Myocyte (in vitro differentiated cells): ENCODE data around the gene CKAP2L. TPM values are rescaled to one million over a fixed set of nuclear protein-coding genes. Genes with fewer than 3 reads are reported as not detected.

Experiments used
- DNase-seq: peaks from one replicate; pipeline ENCODE4 v3.0.0-alpha.2; 2012; ENCODE audit warnings: low read depth
- total RNA-seq: library from RNA; depleted of rRNA; stranded (reverse); fragments of >200 nt; gene quantifications from 2 replicates; pipeline ENCODE4 v1.2.3, GENCODE V29; 2014

CKAP2L gene
- total RNA-seq, 1 donor from 2014 or later: 0.05 TPM

- DNase-seq: no peak
These were observed 29.1 kb upstream of the CKAP2L start for GRCh38 chr2:112793449-112793978.

DNA sequence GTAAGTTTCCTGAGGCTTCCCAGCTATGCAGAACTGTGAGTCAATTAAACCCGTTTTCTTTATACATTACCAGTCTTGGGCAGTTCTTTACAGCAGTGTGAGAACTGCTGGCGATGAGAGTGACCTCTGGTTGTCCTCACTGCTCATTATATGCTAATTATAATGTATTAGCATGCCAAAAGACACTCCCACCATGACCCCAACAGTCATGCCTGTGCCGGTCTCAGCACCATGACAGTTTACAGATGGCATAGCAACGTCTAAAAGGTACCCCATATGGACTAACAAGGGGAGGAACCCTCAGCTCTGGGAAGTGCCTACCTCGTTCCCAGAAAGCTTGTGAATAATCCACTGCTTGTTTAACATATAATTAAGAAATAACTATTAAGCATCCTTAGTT is 28.0 kb upstream of the CKAP2L start:
- no peak for DNase-seq

- DNase-seq: no peak
These were observed 27.4 kb upstream of the CKAP2L start for GRCh38 chr2:112791693-112792230.

- no peak for DNase-seq
These were observed 26.6 kb upstream of the CKAP2L start for GRCh38 chr2:112791019-112791418.

DNA sequence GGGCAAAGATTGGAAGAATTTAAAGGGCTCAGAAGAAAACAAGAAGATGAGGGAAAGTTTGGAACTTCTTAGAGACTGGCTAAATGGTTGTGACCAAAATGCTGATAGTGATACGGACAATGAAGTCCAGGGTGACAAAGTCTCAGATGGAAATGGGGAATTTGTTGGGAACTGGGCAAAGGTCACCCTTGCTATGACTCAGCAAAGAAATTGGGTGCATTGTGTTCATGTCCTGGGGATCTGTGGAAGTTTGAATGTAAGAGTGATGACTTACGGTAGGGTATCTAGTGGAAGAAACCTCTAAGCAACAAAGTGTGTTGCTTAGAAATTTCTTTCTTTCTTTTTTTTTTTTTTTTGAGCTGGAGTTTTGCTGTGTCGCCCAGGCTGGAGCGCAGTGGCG is 25.9 kb upstream of the CKAP2L start:
- no peak for DNase-seq

DNA sequence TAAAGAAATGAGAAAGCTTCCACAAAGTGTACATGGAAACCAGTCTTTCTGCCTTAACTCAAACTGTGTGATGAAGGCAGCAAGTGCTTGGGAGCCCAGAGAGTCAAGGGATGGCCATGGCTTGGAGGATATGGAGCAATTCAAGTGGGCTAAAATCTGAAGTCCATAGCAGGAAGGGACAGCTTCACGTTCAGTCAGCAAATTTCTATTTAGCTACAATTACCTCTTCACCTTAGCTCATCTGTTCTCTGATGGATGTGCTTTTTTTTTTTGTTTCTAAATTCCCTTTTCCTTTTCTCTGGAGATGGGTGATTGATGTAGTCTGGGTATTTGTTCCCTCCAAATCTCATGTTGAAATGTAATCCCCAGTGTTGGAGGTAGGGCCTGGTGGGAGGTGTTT is 24.8 kb upstream of the CKAP2L start:
- no peak for DNase-seq

- DNase-seq: no peak
These were observed 24.2 kb upstream of the CKAP2L start for GRCh38 chr2:112788653-112789052.

- DNase-seq: no peak
These were observed 23.5 kb upstream of the CKAP2L start for GRCh38 chr2:112787729-112788393.

DNA sequence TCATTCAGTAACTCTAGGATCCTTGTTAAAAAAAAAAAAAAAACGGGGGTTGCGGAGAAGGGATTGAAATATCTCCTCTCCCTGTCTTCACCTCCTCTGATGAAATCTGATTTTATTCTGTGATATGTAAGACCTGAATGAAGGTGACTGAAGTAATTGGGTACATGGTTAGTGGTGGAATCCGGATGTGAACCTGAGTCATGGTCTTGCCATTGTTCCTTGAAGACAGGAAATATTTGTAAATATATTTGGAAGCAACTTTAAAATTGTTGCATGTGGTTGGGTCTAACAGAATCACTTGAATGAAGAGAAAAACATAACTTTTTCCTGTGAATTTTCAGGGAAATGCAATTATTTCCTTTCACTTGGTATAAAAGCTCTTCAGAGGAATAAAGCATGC is 22.9 kb upstream of the CKAP2L start:
- DNase-seq: no peak

DNA sequence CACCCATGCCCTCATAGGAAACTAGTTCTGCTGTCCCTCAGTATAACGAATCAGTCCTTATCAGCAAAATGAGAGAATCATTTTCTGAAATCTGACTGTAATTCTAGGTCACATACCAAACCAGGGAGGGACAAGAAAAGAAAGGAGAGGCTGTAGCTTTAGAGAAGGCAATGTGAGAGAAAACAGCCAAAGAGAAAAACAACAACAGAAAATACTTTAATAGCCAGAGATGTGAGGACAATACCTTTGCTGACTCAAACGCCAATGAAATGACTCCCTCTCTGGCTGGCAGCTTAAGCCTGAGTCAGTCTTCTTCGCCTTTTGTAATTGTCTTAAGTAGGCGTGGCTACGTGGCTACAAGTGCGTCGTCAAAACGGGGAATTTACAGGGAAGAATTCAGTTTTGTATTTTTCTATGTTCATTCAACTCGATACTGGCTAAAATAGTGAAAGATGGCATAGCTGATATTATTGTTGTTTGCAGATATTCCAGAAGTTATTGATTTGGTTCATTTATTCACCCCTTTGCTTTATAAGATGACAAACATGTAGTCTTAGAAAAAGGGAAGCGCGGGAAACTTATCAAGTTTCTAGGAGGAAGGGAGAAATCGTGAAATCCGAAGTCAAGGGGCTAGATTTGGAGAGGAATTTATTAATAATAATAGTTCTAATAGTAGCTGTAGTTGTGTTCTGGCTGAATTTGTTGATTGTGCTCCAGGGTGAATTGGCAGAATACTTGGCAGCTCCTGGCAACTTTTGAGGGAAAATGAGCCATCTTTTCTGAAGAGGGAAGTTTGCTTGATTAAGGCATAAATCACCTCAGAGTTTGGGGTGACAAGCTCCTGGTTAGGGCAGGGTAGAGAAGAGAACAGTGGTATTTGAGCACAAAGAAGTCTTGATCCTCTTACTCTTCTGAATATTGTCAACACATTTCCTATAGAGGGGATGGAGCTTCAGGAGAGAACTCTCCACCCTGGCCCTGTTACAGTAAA is 20.1 kb upstream of the CKAP2L start, which contains the start of gene IL1A:
TSS of gene IL1A (minus strand) at position 295 of the 991 bp plus-strand sequence. CDS start 723 bp downstream, outside the sequence.
- DNase-seq: peak; percentile 22

GRCh38 chr2:112783187-112783714 is 18.8 kb upstream of the CKAP2L start:
- DNase-seq: no peak

DNA sequence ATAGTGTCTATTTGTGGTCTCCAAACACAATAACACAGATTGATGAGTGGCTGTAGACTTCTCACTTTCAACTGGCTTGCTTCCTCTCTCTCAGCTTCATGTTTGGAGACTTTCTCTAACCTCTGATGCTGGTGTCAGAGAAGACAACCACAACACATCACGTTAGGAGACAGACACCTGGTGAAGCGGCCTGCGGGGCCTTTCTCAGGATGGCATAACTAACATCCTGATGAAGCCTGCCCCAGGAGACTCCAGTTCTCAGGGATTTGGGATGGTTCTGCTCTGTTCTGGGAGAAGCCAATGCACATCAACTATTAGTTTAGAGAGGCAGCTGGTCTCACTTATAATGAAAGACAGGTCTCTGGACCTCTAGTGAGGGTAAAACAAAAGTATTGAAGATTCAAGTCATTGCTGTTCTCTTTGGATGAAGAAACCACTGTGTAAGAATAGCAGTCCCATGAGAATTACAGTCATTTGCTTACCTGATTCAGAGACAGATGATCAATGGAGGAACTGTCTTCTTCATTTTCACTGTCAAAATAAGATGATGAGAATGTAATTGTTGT is 17.9 kb upstream of the CKAP2L start:
- no peak for DNase-seq

GRCh38 chr2:112779598-112779997 is 15.2 kb upstream of the CKAP2L start:
- DNase-seq: no peak

DNA sequence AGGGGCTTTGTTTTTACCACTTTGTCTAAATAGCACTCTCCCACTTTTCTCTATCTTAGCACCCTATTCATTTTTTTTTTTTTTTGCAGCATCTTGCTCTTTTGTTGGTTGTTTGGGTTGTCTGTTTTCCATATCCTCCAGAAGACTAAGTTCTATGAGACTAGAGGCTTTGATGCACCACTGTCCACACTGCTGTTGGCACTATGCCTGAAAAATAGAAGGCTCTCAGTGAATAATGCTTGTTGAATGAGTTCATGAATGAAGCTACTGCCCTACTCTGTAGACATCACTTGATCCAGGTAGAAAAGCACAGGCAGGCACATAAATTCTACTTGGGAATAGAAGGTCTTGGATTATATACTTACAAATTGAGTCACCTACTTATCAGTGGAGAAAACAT is 12.6 kb upstream of the CKAP2L start:
- DNase-seq: peak; percentile 15

DNA sequence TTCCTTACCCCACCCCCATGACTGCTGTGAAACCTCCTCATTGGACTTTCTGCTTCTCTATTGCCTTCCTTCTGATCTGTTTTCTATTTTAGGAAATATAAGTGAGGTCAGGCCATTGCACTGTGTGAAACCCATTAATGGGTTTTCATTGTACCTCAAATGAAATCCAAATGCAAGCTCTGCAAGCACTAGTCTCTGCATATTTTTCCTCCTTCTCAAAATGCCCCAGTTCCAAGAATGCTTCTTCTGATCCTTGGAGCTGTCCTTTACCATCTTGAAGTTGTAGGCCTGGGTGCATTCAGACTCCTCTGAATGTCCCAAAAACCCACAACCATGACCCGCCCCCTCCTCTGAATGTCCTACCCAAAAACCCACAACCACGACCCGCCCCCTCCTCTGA is 11.7 kb upstream of the CKAP2L start:
- DNase-seq: peak; percentile 34

DNA sequence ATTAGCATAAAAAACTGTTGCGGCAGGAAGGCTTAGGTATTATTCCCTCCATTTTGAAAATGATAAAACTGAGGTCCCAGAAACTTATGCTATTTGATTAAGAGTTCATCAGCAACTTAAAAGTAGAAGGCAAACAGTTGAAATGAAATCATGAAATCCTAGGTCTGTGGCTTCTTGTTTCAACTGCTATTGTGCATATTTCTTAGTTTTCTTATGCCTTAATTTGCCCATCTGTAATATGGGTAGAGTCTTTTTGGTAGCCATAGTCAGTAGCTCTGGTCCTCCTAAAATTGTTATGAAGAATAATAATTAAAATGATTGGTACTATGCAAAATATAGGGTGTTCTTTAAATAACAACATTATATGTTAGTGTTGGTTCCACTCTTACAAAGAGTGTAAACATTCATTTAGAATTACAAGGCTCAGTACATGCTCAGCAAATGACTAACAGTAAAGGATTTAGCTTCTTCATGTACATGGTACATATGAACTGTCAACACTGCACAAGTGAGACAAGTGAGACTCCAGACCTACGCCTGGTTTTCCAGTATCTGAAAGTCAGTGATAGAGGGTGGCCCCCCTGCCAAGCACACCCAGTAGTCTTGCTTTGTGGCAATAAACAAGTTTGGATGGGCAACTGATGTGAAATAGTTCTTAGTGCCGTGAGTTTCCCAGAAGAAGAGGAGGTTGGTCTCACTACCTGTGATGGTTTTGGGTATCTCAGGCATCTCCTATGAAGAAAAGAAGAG is 10.3 kb upstream of the CKAP2L start:
- no peak for DNase-seq

DNA sequence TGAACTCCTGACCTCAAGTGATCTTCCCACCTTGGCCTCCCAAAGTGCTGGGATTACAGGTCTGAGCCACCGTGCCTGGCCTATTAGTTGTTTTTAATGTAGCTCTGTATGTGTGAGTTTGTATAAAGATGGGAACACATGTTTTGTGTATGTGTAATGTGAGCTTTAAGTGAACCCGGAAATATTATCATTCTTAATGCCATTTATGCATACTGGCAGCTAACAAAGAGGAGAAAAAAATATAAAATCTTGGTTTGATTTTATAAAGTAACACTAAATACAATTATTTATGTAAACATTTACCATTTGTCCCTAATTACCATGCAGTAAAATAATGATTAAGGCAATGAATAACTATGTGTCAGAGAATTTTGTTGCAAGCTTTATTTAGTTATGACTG is 9.1 kb upstream of the CKAP2L start:
- DNase-seq: no peak

- DNase-seq: no peak
These were observed 8.6 kb upstream of the CKAP2L start for GRCh38 chr2:112772911-112773475.

GRCh38 chr2:112772322-112772721 is 7.9 kb upstream of the CKAP2L start:
- DNase-seq: no peak

- DNase-seq: peak; percentile 24
These were observed 4.0 kb upstream of the CKAP2L start for GRCh38 chr2:112768432-112768831.
